ENCODE measurements around the gene CHST12. TPM values are rescaled to one million over a fixed set of nuclear protein-coding genes. Genes with fewer than 3 reads are reported as not detected.

The CHST12 gene
- total RNA-seq, 1 donor from 2014 or later, result 16.7 TPM

- H3K27me3 Mint-ChIP-seq, result peaks cover 5% of the 10 kb centered on the region
- no peaks in the 10 kb centered on the region for H3K36me3 Mint-ChIP-seq (ENCODE audit: insufficient read depth)
- H3K4me3 Mint-ChIP-seq (ENCODE audit: low read depth), result no peak overlapping the region
- H3K27ac Mint-ChIP-seq, result no peak overlapping the region
- H3K9me3 Mint-ChIP-seq (ENCODE audit: low read depth), result no peaks in the 10 kb centered on the region
- no peaks in the 10 kb centered on the region for H3K4me1 Mint-ChIP-seq (ENCODE audit: low read depth)
- no peak for DNase-seq (ENCODE audit: low spot score, unreplicated experiment)
- TF ChIP-seq CTCF (IDR thresholded peaks at IDR 0.05; ENCODE audit: unreplicated experiment), result no peak
Observed at GRCh38 chr7:2474224-2474623, 70.8 kb downstream of the CHST12 start.

GRCh38 chr7:2474813-2475677, 71.6 kb downstream of the CHST12 start:
- Mint-ChIP-seq H3K9me3 (ENCODE audit: low read depth) (no peaks in the 10 kb centered on the region), H3K27me3 (peaks cover 4% of the 10 kb centered on the region), H3K36me3 (ENCODE audit: insufficient read depth) (no peaks in the 10 kb centered on the region), H3K4me1 (ENCODE audit: low read depth) (no peaks in the 10 kb centered on the region), H3K27ac (no peak overlapping the region), H3K4me3 (ENCODE audit: low read depth) (no peak overlapping the region)
- DNase-seq (ENCODE audit: low spot score, unreplicated experiment), result no peak
- no peak for TF ChIP-seq CTCF (IDR thresholded peaks at IDR 0.05; ENCODE audit: unreplicated experiment)

- H3K4me1 Mint-ChIP-seq (ENCODE audit: low read depth), result no peaks in the 10 kb centered on the region
- no peaks in the 10 kb centered on the region for H3K9me3 Mint-ChIP-seq (ENCODE audit: low read depth)
- no peak for DNase-seq (ENCODE audit: low spot score, unreplicated experiment)
- no peak overlapping the region for H3K27ac Mint-ChIP-seq
- no peak overlapping the region for H3K4me3 Mint-ChIP-seq (ENCODE audit: low read depth)
- peaks cover 4% of the 10 kb centered on the region for H3K27me3 Mint-ChIP-seq
- no peak for TF ChIP-seq CTCF (IDR thresholded peaks at IDR 0.05; ENCODE audit: unreplicated experiment)
- H3K36me3 Mint-ChIP-seq (ENCODE audit: insufficient read depth), result no peaks in the 10 kb centered on the region
Observed at GRCh38 chr7:2475678-2476015, 72.2 kb downstream of the CHST12 start.

GRCh38 chr7:2476298-2476697, 72.9 kb downstream of the CHST12 start, which contains the start of gene GRIFIN:
Gene GRIFIN, minus strand, starts transcription at chr7:2476398. Its CDS starts 15 bp downstream, at chr7:2476383.
- Mint-ChIP-seq H3K27me3 (peaks cover 4% of the 10 kb centered on the region), H3K4me1 (ENCODE audit: low read depth) (no peaks in the 10 kb centered on the region), H3K4me3 (ENCODE audit: low read depth) (no peak within 1 kb of the TSS), H3K27ac (no peak within 1 kb of the TSS), H3K9me3 (ENCODE audit: low read depth) (no peaks in the 10 kb centered on the region), H3K36me3 (ENCODE audit: insufficient read depth) (no peaks in the 10 kb centered on the region)
- no peak for TF ChIP-seq CTCF (IDR thresholded peaks at IDR 0.05; ENCODE audit: unreplicated experiment)
- no peak for DNase-seq (ENCODE audit: low spot score, unreplicated experiment)

- H3K4me1 Mint-ChIP-seq (ENCODE audit: low read depth), result no peaks in the 10 kb centered on the region
- DNase-seq (ENCODE audit: low spot score, unreplicated experiment), result no peak
- H3K4me3 Mint-ChIP-seq (ENCODE audit: low read depth), result no peak overlapping the region
- no peaks in the 10 kb centered on the region for H3K9me3 Mint-ChIP-seq (ENCODE audit: low read depth)
- no peak for TF ChIP-seq CTCF (IDR thresholded peaks at IDR 0.05; ENCODE audit: unreplicated experiment)
- no peak overlapping the region for H3K27ac Mint-ChIP-seq
- peaks cover 4% of the 10 kb centered on the region for H3K27me3 Mint-ChIP-seq
- H3K36me3 Mint-ChIP-seq (ENCODE audit: insufficient read depth), result no peaks in the 10 kb centered on the region
Observed at GRCh38 chr7:2476776-2477446, 73.5 kb downstream of the CHST12 start.

Measured in progenitor cell of endocrine pancreas (in vitro differentiated cells).